HG03135 (cell line): Measurements from ENCODE around the gene MPIG6B.
"Not testable (repeated sequence)": the region's sequence is repeated elsewhere in the genome, so short reads cannot be mapped to it uniquely, and the experiment has no call there.

Source experiments
- ATAC-seq: cut with Tn5 transposase; IDR thresholded peaks from one replicate; pipeline ENCODE4 v1.9.1; 2021; ENCODE audit warnings: mild to moderate bottlenecking, moderate library complexity; ENCODE audit not compliant: unreplicated experiment

Gene MPIG6B

GRCh38 chr6:31700740-31701401 is 22.3 kb upstream of the MPIG6B start:
- ATAC-seq = no peak

DNA sequence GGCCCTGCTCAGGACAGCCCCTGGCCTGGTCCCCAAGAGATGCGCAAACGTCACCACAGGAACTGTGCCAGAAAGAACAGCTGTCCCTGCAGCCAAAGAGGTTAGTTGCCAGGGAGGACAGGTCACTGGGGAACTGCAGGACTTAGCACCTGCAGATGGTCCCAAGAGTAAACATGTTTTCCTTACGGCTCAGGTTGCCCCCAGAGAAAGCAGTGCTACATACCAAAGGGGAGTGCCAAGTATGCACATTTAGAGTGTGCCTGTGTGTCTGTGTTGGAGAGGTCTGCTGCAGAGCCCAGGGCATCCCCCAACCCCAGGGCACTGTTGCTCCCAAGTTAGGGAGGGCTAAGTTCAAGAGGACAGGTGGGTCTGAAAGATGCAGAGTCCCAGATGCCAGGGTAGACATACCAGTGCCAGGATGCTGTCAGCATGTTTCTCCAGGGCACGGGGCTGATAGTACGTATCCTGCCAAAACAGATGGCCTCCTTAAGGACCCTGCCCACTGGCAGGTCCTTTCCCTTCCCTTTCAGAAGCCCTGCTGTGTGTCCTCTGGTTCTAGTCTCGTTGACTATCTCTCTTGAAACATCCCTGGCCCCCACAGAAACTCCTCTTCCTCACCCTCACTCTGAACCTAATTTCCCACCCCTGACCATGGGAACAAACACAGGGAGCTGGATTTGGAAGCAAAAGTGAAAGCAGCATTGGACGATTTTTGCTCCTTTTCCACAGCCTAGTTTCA is 21.3 kb upstream of the MPIG6B start:
- no peak for ATAC-seq

DNA sequence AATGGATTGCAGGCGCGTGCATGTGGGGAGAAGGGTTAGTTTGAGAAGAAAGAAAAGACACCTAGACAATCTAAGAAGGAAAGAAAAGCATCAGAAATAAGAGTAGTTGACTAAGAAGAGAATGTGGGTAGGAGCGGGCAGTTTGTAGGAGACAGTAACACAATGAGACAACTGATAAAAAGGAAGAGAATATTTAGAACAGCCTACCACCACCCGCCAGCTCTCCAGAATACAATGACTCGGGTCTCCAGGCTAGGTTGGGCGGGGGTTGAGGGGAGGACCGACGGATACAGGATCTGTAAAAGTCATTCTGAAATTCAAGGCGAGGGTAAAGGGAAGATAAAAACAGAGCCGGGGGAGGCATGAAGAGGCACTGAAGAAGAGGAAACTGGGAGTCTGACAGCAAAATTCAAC is 20.8 kb upstream of the MPIG6B start:
- no peak for ATAC-seq

GRCh38 chr6:31702819-31703716 is 20.1 kb upstream of the MPIG6B start, which contains the start of gene ABHD16A:
Gene ABHD16A, minus strand, starts transcription at chr6:31703324. Its CDS starts 43 bp downstream, at chr6:31703281.
- peak; percentile 88 for ATAC-seq

DNA sequence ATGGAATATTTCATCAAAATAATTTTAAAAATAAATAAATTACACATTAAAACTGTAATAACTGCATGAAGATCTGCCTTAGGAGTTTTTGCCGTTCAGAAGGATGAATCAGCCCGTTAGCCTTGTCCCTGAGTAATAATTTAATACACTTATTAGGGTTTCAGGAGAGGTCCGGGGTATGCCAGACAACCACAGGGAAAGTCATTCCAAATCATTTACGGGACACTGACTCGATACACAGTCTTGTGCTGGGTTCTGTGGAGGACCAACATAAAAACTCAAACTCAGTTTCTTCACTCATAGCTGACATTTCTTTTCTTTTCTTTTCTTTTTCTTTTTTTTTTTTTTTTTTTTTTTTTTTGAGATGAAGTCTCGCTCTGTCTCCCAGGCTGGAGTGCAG is 17.2 kb upstream of the MPIG6B start:
- no peak for ATAC-seq

- ATAC-seq = no peak
These were observed 16.6 kb upstream of the MPIG6B start, which contains the start of gene LY6G6F for GRCh38 chr6:31706599-31706998. Gene LY6G6F, plus strand, starts transcription at chr6:31706866. Its CDS starts 41 bp downstream, at chr6:31706907.

GRCh38 chr6:31707701-31708100 is 15.5 kb upstream of the MPIG6B start:
- ATAC-seq = no peak

- no peak for ATAC-seq
These were observed 14.9 kb upstream of the MPIG6B start for GRCh38 chr6:31708224-31708623.

DNA sequence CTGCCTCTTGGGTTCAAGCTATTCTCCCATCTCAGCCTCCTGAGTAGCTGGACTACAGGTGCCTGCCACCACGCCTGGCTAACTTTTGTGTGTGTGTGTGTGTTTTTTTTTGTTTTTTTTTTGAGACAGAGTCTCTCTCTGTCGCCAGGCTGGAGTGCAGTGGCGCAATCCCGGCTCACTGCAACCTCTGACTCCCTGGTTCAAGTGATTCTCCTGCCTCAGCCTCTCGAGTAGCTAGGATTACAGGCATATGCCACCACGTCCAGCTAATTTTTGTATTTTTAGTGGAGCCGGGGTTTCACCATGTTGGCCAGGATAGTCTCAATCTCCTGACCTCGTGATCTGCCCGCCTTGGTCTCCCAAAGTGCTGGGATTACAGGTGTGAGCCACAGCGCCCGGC is 14.0 kb upstream of the MPIG6B start:
- not testable (repeated sequence) for ATAC-seq

- no peak for ATAC-seq
These were observed 12.5 kb upstream of the MPIG6B start for GRCh38 chr6:31710523-31711219.

DNA sequence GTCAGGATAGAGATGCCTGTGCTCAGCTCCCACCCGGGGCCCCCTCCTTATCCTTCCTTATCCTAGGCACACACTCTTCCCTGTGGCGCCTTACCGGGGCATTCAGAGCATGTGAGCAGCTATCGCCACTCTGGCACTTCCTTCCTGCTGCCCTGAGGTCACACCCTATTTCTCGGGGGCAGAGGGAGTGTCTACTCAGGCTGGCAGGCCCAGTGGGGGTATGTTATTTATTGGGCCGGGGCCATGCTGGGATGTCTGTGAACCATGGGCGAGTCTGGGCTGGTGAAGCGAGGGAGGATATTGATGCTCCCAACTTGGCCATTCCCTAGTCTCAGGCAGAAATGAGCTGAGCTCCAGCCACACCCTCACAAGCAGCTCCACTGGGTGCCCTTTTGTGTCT is 11.9 kb upstream of the MPIG6B start:
- no peak for ATAC-seq

DNA sequence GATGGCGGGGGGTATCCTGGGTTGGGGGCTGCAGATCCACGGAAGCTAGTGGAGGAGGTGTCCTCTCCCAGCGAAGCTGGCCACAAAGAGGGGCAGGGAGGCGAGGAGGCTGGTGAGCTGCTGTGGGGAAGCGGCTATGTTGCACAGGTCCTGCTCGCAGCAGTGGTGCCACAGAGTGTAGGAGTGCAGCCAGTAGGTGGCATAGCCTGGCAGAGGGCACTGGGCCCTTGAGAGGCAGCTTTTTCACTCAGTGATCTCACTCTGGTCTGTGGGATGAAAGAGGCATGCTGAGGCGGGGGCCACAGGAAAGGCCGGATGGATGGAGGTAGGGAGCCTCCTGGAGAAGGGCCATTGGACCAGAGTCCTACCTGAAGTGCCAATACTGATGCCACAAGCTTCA is 10.9 kb upstream of the MPIG6B start:
- no peak for ATAC-seq

DNA sequence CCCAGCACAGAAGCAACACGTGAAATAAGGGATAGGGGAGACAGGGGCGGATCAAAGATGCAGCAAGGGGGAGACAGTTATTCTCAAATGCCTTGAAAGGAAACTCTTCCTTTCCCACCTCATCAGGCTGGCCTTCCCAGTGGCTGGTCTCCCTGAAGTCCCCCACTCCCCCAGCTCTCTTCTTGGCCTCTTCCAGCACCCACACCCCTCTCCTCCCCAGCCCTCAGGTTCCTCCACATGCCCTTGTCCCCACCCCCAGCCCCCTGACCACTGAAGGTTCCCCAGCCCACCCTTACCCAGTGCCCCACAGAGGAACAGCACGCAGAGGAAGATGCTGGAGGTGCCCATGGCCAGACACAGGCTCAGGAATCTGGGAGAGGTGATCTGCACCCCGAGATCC is 9.7 kb upstream of the MPIG6B start:
- ATAC-seq = no peak

DNA sequence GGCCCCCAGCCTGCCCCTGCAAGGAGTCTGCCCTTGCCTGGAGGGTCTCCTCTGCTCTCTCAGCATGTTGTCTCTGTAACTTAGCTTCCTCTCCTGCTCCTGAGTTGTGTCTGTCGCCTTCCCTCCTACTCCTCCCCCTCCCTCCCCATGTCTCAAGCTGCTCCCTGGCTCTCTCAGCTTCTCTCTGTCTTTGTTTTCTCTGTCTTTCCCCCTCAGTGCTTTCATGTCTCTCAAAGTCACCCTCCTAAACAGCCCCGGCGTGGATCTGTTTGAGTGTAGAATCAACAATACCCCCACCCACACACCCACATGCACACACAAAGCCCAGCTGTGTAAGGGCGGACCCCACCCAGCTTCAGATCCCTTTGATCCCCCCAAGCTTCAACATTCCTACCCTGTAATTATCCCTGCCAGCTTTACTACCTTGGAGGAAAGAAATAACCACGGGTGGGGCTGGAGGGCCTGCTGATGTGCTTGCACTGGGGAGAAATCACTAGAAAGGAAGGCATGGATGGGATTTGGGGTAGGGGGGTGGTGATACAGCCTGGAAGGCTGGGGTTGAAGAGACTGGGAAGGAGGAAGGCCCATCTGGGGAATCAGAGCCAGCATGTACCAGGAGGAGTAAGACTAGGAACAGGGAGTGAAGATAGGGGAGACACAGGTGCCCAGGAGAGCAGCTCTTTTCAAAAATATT is 9.0 kb upstream of the MPIG6B start:
- no peak for ATAC-seq

DNA sequence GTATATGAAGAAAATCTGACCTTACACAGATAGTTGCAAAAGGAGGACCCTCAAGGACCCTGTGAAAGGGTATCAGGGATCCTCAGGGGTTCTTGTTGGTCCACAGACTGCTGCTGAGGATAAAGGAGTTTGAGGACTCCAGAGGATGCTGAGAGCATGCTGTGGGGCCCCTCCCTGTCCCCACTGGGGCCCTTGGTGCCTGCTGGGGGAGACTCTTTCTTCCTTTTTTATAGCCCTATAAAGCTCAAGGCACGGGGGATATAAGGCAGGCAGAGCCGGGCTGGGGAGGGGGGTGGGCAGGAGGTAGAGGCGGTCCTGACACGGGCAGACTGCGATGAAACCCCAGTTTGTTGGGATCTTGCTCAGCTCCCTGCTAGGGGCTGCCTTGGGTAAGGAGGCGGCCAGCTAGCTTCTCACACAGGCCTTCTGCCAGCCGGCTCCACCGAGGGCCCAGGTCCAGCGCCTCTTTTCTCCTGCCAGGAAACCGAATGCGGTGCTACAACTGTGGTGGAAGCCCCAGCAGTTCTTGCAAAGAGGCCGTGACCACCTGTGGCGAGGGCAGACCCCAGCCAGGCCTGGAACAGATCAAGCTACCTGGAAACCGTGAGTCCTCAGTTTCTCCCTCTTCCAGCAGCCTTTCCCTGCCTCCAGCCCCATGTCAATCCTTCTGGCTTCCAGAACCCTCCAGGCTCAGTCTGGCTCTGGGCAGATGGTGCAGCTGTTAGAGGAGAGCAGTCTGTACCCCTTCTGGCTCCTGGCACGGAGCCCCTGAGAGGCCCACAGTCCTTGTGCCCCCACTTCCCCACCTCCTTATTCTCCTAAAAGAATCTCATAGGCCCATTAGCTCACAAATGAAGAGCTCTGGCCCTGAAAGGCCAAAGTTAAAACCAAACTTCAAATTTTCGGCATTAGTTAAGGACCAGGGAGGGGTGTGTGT is 7.9 kb upstream of the MPIG6B start, which contains the start of gene LY6G6D:
LY6G6D (plus strand) TSS at position 327 of the 937 bp plus-strand sequence; CDS start at position 335, 8 bp downstream.
- no peak for ATAC-seq

DNA sequence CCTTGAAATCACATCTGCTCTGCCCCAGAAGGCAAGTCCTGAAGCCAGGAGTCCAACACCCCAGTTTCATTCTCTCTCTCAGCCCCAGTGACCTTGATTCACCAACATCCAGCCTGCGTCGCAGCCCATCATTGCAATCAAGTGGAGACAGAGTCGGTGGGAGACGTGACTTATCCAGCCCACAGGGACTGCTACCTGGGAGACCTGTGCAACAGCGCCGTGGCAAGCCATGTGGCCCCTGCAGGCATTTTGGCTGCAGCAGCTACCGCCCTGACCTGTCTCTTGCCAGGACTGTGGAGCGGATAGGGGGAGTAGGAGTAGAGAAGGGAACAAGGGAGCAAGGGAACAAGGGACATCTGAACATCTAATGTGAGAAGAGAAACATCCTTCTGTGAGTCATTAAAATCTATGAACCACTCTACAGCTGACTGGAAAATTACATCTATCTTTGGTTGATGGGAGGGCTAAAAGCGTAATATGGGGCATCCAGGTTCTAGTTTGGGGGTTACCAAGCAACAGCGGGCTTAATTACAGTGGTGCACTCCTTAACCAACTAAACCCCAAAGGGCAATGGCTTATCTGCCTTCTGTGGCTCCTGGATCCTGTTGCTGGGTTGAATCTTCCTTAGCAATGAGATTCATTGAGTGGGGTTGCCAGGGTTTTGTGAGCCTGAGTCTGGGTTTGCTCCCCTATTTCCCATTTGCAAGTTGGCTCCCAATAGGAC is 5.5 kb upstream of the MPIG6B start:
- ATAC-seq = no peak

DNA sequence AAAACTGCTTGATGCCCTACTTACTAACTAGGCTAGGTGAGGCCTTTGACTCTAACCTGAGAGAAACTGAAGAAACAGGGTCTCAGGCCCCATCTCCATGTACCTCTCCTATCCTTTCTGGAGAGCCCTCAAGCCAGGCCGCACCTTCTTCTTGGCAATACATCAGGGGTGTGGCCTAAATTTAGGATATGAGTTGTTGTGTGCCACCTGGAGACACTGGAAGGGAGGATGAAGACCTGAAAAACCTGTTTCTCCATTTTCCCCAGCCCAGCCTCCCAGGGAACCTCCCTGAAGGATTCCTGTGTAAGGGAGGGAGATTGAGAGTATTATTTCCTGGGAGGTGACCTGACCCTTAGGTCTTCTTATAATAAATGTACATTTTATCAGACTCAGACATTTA is 4.9 kb upstream of the MPIG6B start:
- no peak for ATAC-seq

GRCh38 chr6:31719001-31719400 is 4.2 kb upstream of the MPIG6B start:
- no peak for ATAC-seq
